GM12878 (cell line): ENCODE measurements around the gene IQSEC2. TPM values are rescaled to one million over a fixed set of nuclear protein-coding genes. Genes with fewer than 3 reads are reported as not detected.

Source experiments
- ATAC-seq: fragments of 200-7000 bp; cut with Tn5 transposase; 3 replicates; pipeline ENCODE4 v1.9.1; 2020; ENCODE audit warnings: mild to moderate bottlenecking, moderate library complexity
- BruUV-seq: library from RNA; stranded (reverse); fragments of 400-500 nt; replicated peaks from 2 replicates; lab custom pipeline; 2021; lab: Mats Ljungman, UMichigan
- CTCF ChIA-PET: fragments of 300-600 bp; sonication (Branson Sonifier 250); formaldehyde crosslinking; extraction: SDS; loops from one replicate; lab custom pipeline; 2021; ENCODE audit warnings: inconsistent platforms; lab: Yijun Ruan, JAX
- POLR2A ChIA-PET: fragments of 350-600 bp; formaldehyde crosslinking; extraction: SDS; loops from one replicate; lab custom pipeline; 2021; ENCODE audit warnings: inconsistent platforms; lab: Charles Lee
- RAD21 ChIA-PET: fragments of 300-600 bp; sonication (Branson Sonifier 250); formaldehyde crosslinking; loops from one replicate; lab custom pipeline; 2023; ENCODE audit warnings: antibody characterized with exemption; ENCODE audit not compliant: unreplicated experiment; lab: Charles Lee
- SMC1A ChIA-PET: fragments of 300-600 bp; sonication (Branson Sonifier 250); formaldehyde crosslinking; loops from one replicate; lab custom pipeline; 2023; ENCODE audit not compliant: unreplicated experiment, uncharacterized antibody; lab: Charles Lee
- DNase-seq: peaks from one replicate; pipeline ENCODE4 v3.0.0-alpha.2; 2011; ENCODE audit warnings: low read depth, low spot score
- FAIRE-seq: peaks from 3 replicates; lab custom pipeline; 2011; peaks lifted over from hg19 to GRCh38; lab: Jason Lieb, UNC
- H2AFZ ChIP-seq: 2 replicates; pipeline ENCODE4 v1.6.0; 2011; ENCODE audit warnings: low read depth, low read length, control low read depth; ENCODE audit not compliant: control insufficient read depth
- H3K27ac ChIP-seq: 2 replicates; pipeline ENCODE4 v1.5.1; 2011; ENCODE audit warnings: control low read depth; ENCODE audit not compliant: control insufficient read depth, insufficient read depth
- H3K27me3 ChIP-seq, 2 experiments: replicated peaks in 1 of 2; 2 replicates each; pipeline versions ENCODE4 v1.6.0 to v1.6.1; 2011; ENCODE audit warnings: low read length in 1 of 2; ENCODE audit not compliant: control insufficient read depth in 2 of 2, insufficient read depth in 2 of 2
- H3K36me3 ChIP-seq, 2 experiments: 2 replicates each; pipeline ENCODE4 v1.5.1; 2011; ENCODE audit warnings: low read length in 1 of 2; ENCODE audit not compliant: control insufficient read depth in 2 of 2, insufficient read depth in 2 of 2
- H3K4me1 ChIP-seq: 2 replicates; pipeline ENCODE4 v1.6.1; 2011; ENCODE audit warnings: mild to moderate bottlenecking, low read length, moderate library complexity, mixed read lengths; ENCODE audit not compliant: control insufficient read depth, insufficient read depth
- H3K4me2 ChIP-seq: 2 replicates; pipeline ENCODE4 v1.6.0; 2011; ENCODE audit warnings: control low read depth; ENCODE audit not compliant: control insufficient read depth, insufficient read depth
- H3K4me3 ChIP-seq: fragments of 200-600 bp; sonication (generic); 2 replicates; pipeline ENCODE4 v1.5.1; 2016
- H3K79me2 ChIP-seq: 2 replicates; pipeline ENCODE4 v1.6.0; 2011; ENCODE audit warnings: low read length; ENCODE audit not compliant: control insufficient read depth, insufficient read depth
- H3K9ac ChIP-seq: 2 replicates; pipeline ENCODE4 v1.8.0; 2011; ENCODE audit warnings: low read length, control low read depth, mixed read lengths; ENCODE audit not compliant: control insufficient read depth, insufficient read depth
- H3K9me3 ChIP-seq: replicated peaks from 3 replicates; pipeline ENCODE4 v1.5.1; 2011; ENCODE audit warnings: mild to moderate bottlenecking, low read length; ENCODE audit not compliant: control insufficient read depth, insufficient read depth
- H4K20me1 ChIP-seq: 2 replicates; pipeline ENCODE4 v1.6.0; 2011; ENCODE audit not compliant: control insufficient read depth, insufficient read depth
- ASH2L ChIP-seq: fragments of 300-600, 200-600 bp; sonication (generic); IDR thresholded peaks from 2 replicates; pipeline ENCODE4 v1.6.1; 2017; ENCODE audit warnings: low read depth, mild to moderate bottlenecking, borderline replicate concordance
- CHD2 ChIP-seq: IDR thresholded peaks from 2 replicates; pipeline ENCODE4 v1.6.1; 2011; ENCODE audit warnings: low read depth, low read length, improper control_type of control experiment, borderline replicate concordance
- GABPA ChIP-seq: IDR thresholded peaks from 2 replicates; pipeline ENCODE4 v1.6.1; 2014; ENCODE audit warnings: antibody characterized with exemption, low read depth, mild to moderate bottlenecking, inconsistent platforms
- POLR2AphosphoS2 ChIP-seq: IDR thresholded peaks from 2 replicates; pipeline ENCODE4 v1.6.1; 2011; ENCODE audit warnings: low read depth, mild to moderate bottlenecking, low read length, improper control_type of control experiment, moderate library complexity
- POU2F2 ChIP-seq: IDR thresholded peaks from 3 replicates; pipeline ENCODE4 v1.6.1; 2011; ENCODE audit warnings: low read depth, mild to moderate bottlenecking, low read length, borderline replicate concordance
- RELB ChIP-seq: fragments of 450-650 bp; IDR thresholded peaks from 2 replicates; pipeline ENCODE4 v1.6.1; 2017; ENCODE audit warnings: low read depth, mild to moderate bottlenecking, moderate library complexity
- USF2 ChIP-seq: IDR thresholded peaks from 2 replicates; pipeline ENCODE4 v1.6.1; 2011; ENCODE audit warnings: low read depth, low read length, improper control_type of control experiment, borderline replicate concordance
- WGBS: methylation state at CpG from one replicate; pipeline ENCODE4 v1.1.6; 2016; ENCODE audit warnings: low lambda C conversion rate; ENCODE audit not compliant: insufficient replicate concordance, insufficient coverage; ENCODE audit errors: missing lambda C conversion rate; 5-methylcytosine and 5-hydroxymethylcytosine counted together
- in situ Hi-C: fragments of 300-500 bp; cut with MboI; formaldehyde crosslinking; loops from 9 replicates; pipeline ENCODE4 v1.14.3; 2018; ENCODE audit warnings: mixed read lengths
- intact Hi-C: fragments of 100-400 bp; cut with micrococcal nuclease; formaldehyde crosslinking; loops from one replicate; pipeline ENCODE4 v1.14.2; 2022; ENCODE audit not compliant: unreplicated experiment
- polyA plus RNA-seq, 11 experiments: library from polyadenylated mRNA; depleted of rRNA in 4 of 11; unstranded in 6 of 11; stranded (reverse) in 5 of 11; fragments of >200 nt; fragmentation: Nextera tagmentation in 4 of 11; fragmentation: Illumina TruSeq in 1 of 11; extraction: Ambion mirVana in 4 of 11; extraction: Trizol in 1 of 11; gene quantifications; 1 replicate in 1 of 11; 2 replicates in 10 of 11; pipeline versions ENCODE4 v1.2.1 to v1.2.3, GENCODE V29; 2011 to 2016; ENCODE audit warnings: inconsistent platforms in 2 of 11, missing spikeins in 2 of 11, low read depth in 1 of 11
- total RNA-seq, 4 experiments: library from RNA; depleted of rRNA in 3 of 4; stranded (reverse); fragments of >200 nt in 3 of 4; fragmentation: Illumina TruSeq in 1 of 4; extraction: Trizol in 1 of 4; gene quantifications; 2 replicates each; pipeline versions ENCODE4 v1.2.1 to v1.2.3, GENCODE V29; 2013 to 2021

Gene IQSEC2
- total and polyA plus RNA-seq, 10 of the 15 experiments (the other 5 are each of a cell fraction or from before 2014, with no cell fraction given): 0.01 to 0.23 (median 0.04) TPM; not detected in 3

DNA sequence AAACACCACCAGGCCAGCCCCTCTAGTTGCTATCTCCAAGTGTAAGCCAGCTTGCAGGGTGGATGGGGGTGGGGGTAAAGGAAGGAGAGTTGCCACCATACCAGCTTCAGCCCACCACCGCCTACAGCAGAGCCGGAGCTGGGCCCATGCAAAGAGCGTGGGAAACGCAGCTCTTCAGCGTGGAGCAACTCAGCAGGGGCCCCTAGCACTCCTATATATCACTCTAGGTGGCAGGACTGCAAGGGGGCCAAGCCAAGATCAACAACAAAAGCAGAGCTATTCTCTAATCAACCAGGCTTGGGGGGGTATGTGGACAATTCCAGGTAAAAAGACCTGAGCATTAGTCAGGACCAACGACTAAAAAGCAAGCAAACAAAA lies 35.5 kb upstream of the IQSEC2 start:
- DNase-seq (no peak), ATAC-seq (no peak), FAIRE-seq (no peak)
- Histone ChIP-seq H2AFZ (no peak overlapping the region), H3K27ac (no peak overlapping the region), H4K20me1 (no peaks in the 10 kb centered on the region), H3K79me2 (no peaks in the 10 kb centered on the region), H3K36me3 (no peaks in the 10 kb centered on the region), H3K4me2 (no peak overlapping the region), H3K9ac (no peak overlapping the region), H3K9me3 (no peaks in the 10 kb centered on the region), H3K27me3 (peaks cover 12 to 15% of the 10 kb centered on the region in 2 experiments), H3K4me1 (peaks cover 3% of the 10 kb centered on the region; the same call in 1 of the 2 replicates), H3K4me3 (no peak overlapping the region)
- WGBS: 1% methylated on average over 6 of the region's 6 CpGs
- in situ Hi-C loops: no loop called here
- TF ChIP-seq POLR2AphosphoS2 (no peak), GABPA (no peak), RELB (no peak), CHD2 (no peak), USF2 (no peak), POU2F2 (no peak), ASH2L (no peak)
- BruUV-seq: no TSS peak
- intact Hi-C loops: loop anchor here (1.0 to 10.0 kb wide), 4 partner anchors 119 to 1748 kb away; no protein-coding TSS in a partner anchor
- ChIA-PET CTCF (interaction anchor here (0.6 to 9.2 kb wide), 27 partner anchors 8 to 1740 kb away, joined by 3 to 122 read pairs (median 4); partner anchors contain the start of genes HSD17B10, KDM5C, RIBC1 and SMC1A), POLR2A (interaction anchor here (0.6 kb wide), 1 partner anchor 495 kb away, joined by 4 read pairs; no protein-coding TSS in a partner anchor), RAD21 (interaction anchor here (0.9 to 3.3 kb wide), 7 partner anchors 10 to 168 kb away, joined by 3 to 32 read pairs (median 8); partner anchors contain the start of genes RIBC1 and SMC1A), SMC1A (interaction anchor here (0.6 to 2.9 kb wide), 8 partner anchors 8 to 1262 kb away, joined by 3 to 22 read pairs (median 6); partner anchors contain the start of genes HSD17B10, RIBC1 and SMC1A)
